ENCODE measurements around the gene FKBP3.

DNA sequence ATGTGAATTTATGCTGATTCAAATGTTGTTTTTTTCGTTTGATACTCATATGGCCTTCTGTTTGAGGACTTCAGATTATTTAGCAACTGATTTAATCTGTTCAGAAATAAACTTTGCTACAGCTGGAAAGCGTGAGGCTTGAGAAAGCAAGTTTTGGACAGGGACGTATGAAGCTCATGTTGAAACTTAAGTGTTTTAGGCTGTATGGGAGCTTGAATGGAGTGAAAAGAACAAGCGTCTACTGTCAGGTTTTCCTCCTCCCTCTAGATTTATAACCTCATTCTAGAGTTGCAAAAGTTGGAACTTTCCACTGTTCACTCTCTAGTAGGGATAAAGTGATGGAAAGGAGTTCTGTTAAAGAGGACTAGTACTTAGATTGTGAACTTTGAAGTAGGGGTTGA, 49.3 kb downstream of the FKBP3 start:
- TF ChIP-seq, protein P1, sequence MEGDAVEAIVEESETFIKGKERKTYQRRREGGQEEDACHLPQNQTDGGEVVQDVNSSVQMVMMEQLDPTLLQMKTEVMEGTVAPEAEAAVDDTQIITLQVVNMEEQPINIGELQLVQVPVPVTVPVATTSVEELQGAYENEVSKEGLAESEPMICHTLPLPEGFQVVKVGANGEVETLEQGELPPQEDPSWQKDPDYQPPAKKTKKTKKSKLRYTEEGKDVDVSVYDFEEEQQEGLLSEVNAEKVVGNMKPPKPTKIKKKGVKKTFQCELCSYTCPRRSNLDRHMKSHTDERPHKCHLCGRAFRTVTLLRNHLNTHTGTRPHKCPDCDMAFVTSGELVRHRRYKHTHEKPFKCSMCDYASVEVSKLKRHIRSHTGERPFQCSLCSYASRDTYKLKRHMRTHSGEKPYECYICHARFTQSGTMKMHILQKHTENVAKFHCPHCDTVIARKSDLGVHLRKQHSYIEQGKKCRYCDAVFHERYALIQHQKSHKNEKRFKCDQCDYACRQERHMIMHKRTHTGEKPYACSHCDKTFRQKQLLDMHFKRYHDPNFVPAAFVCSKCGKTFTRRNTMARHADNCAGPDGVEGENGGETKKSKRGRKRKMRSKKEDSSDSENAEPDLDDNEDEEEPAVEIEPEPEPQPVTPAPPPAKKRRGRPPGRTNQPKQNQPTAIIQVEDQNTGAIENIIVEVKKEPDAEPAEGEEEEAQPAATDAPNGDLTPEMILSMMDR (IDR thresholded peaks at IDR 0.05), result no peak
- TF ChIP-seq POLR2A (IDR thresholded peaks at IDR 0.05), result no peak
